Trophoblast cell (in vitro differentiated cells and primary cell): ENCODE results near the gene SAXO2.
"Not testable (repeated sequence)": the region's sequence is repeated elsewhere in the genome, so short reads cannot be mapped to it uniquely, and the experiment has no call there.

Experiments used
- DNase-seq, 2 donors: peaks; one replicate each; pipeline ENCODE4 v3.0.0-alpha.2; 2016
- H2AFZ ChIP-seq: 2 replicates; pipeline ENCODE4 v1.6.1; 2013; ENCODE audit warnings: low read length, moderate library complexity, mild to moderate bottlenecking; ENCODE audit not compliant: insufficient read depth, poor library complexity
- H2AK5ac ChIP-seq: 2 replicates; pipeline ENCODE4 v1.6.1; 2013; ENCODE audit warnings: mild to moderate bottlenecking, low read length
- H2BK120ac ChIP-seq: 2 replicates; pipeline ENCODE4 v1.6.1; 2013; ENCODE audit warnings: low read length, mild to moderate bottlenecking, moderate library complexity; ENCODE audit not compliant: insufficient read depth, poor library complexity
- H2BK12ac ChIP-seq: 2 replicates; pipeline ENCODE4 v1.6.1; 2013; ENCODE audit warnings: mild to moderate bottlenecking, low read length, moderate library complexity
- H2BK5ac ChIP-seq: 2 replicates; pipeline ENCODE4 v1.6.1; 2013; ENCODE audit warnings: low read length, low read depth, moderate library complexity, mild to moderate bottlenecking; ENCODE audit not compliant: poor library complexity
- H3K14ac ChIP-seq: 2 replicates; pipeline ENCODE4 v1.6.1; 2013; ENCODE audit warnings: mild to moderate bottlenecking, low read length
- H3K18ac ChIP-seq: 2 replicates; pipeline ENCODE4 v1.6.1; 2013; ENCODE audit warnings: mild to moderate bottlenecking, low read length
- H3K23ac ChIP-seq: 2 replicates; pipeline ENCODE4 v1.6.1; 2013; ENCODE audit warnings: low read length
- H3K27ac ChIP-seq: 2 replicates; pipeline ENCODE4 v1.5.1; 2013; ENCODE audit warnings: low read depth, mild to moderate bottlenecking, inconsistent platforms, low read length, moderate library complexity
- H3K27me3 ChIP-seq: 2 replicates; pipeline ENCODE4 v1.6.1; 2013; ENCODE audit warnings: inconsistent platforms, mild to moderate bottlenecking, low read length, moderate library complexity; ENCODE audit not compliant: insufficient read depth
- H3K36me3 ChIP-seq, 2 experiments: 1 replicate in 1 of 2; 2 replicates in 1 of 2; pipeline ENCODE4 v1.6.1; 2013; ENCODE audit warnings: low read length in 2 of 2, mild to moderate bottlenecking in 2 of 2, moderate library complexity in 1 of 2; ENCODE audit not compliant: insufficient read depth in 2 of 2, control insufficient read depth in 1 of 2
- H3K4ac ChIP-seq: 2 replicates; pipeline ENCODE4 v1.6.1; 2013; ENCODE audit warnings: low read depth, mild to moderate bottlenecking, low read length, moderate library complexity
- H3K4me1 ChIP-seq, 2 experiments: 1 replicate in 1 of 2; 2 replicates in 1 of 2; pipeline ENCODE4 v1.6.1; 2013; ENCODE audit warnings: low read length in 2 of 2, mild to moderate bottlenecking in 2 of 2, moderate library complexity in 1 of 2; ENCODE audit not compliant: insufficient read depth in 2 of 2, control insufficient read depth in 1 of 2
- H3K4me2 ChIP-seq: 2 replicates; pipeline ENCODE4 v1.6.1; 2013; ENCODE audit warnings: inconsistent platforms, mild to moderate bottlenecking, low read length, moderate library complexity
- H3K4me3 ChIP-seq: 2 replicates; pipeline ENCODE4 v1.5.1; 2013; ENCODE audit warnings: mild to moderate bottlenecking, low read depth, low read length, inconsistent platforms
- H3K79me1 ChIP-seq: one replicate; pipeline ENCODE4 v1.6.1; 2013; ENCODE audit warnings: low read length
- H3K79me2 ChIP-seq: 2 replicates; pipeline ENCODE4 v1.6.1; 2013; ENCODE audit warnings: low read length, mild to moderate bottlenecking; ENCODE audit not compliant: control insufficient read depth, insufficient read depth, poor library complexity
- H3K9ac ChIP-seq: 2 replicates; pipeline ENCODE4 v1.6.1; 2013; ENCODE audit warnings: mild to moderate bottlenecking, low read length
- H3K9me3 ChIP-seq: 2 replicates; pipeline ENCODE4 v1.6.1; 2013; ENCODE audit warnings: low read depth, mild to moderate bottlenecking, control low read depth, inconsistent platforms, low read length; ENCODE audit not compliant: insufficient read depth
- H4K12ac ChIP-seq: 2 replicates; pipeline ENCODE4 v1.6.1; 2013; ENCODE audit warnings: low read depth, mild to moderate bottlenecking, low read length, moderate library complexity
- H4K8ac ChIP-seq: 2 replicates; pipeline ENCODE4 v1.6.1; 2013; ENCODE audit warnings: low read depth, mild to moderate bottlenecking, low read length, moderate library complexity
- H4K91ac ChIP-seq: one replicate; pipeline ENCODE4 v1.6.1; 2013; ENCODE audit warnings: low read depth, mild to moderate bottlenecking, low read length, moderate library complexity
- WGBS: extraction: QIAGEN DNeasy Blood & Tissue Kit; methylation state at CpG from one replicate; pipeline ENCODE4 v1.1.7; 2013; ENCODE audit warnings: missing lambda C conversion rate; ENCODE audit not compliant: insufficient read length, insufficient coverage; ENCODE audit errors: extremely low coverage; 5-methylcytosine and 5-hydroxymethylcytosine counted together

The SAXO2 gene

GRCh38 chr15:82261566-82262421, 824 bp upstream of the SAXO2 start:
- not testable (repeated sequence) for H3K4ac ChIP-seq, H2BK5ac ChIP-seq, H2AK5ac ChIP-seq, H4K12ac ChIP-seq, H3K4me1 ChIP-seq, H3K79me1 ChIP-seq, H3K18ac ChIP-seq, H3K27me3 ChIP-seq, H4K91ac ChIP-seq, H3K36me3 ChIP-seq, H3K23ac ChIP-seq, H2BK12ac ChIP-seq, H3K9ac ChIP-seq, H3K79me2 ChIP-seq, H3K9me3 ChIP-seq, H2BK120ac ChIP-seq
- WGBS: no CpG with 5 or more reads among the region's 19 CpGs
- Histone ChIP-seq H3K27ac (peak overlapping the region; percentile 52), H4K8ac (peak overlapping the region; percentile 96), H2AFZ (peak overlapping the region; percentile 99), H3K14ac (peak overlapping the region; percentile 89), H3K4me2 (peak overlapping the region; percentile 72), H3K4me3 (peak overlapping the region; percentile 92)
- DNase-seq: peak; percentile 77 to 82

GRCh38 chr15:82263350-82263749, 732 bp downstream of the SAXO2 start:
- no peak overlapping the region for H2BK120ac ChIP-seq
- H3K27me3 ChIP-seq: no peaks in the 10 kb centered on the region
- no peak overlapping the region for H4K12ac ChIP-seq
- H3K79me2 ChIP-seq: no peaks in the 10 kb centered on the region
- H2AK5ac ChIP-seq: no peak overlapping the region
- H3K4me2 ChIP-seq: peak overlapping the region; percentile 72
- no peak overlapping the region for H3K23ac ChIP-seq
- no peak overlapping the region for H4K91ac ChIP-seq
- no peak overlapping the region for H4K8ac ChIP-seq
- no peak overlapping the region for H3K9ac ChIP-seq
- no peak overlapping the region for H2AFZ ChIP-seq
- no peak overlapping the region for H3K4me3 ChIP-seq
- no peak overlapping the region for H2BK12ac ChIP-seq
- H3K18ac ChIP-seq: no peak overlapping the region
- H3K27ac ChIP-seq: no peak overlapping the region
- peaks cover 0 to 3% of the 10 kb centered on the region in 2 experiments for H3K4me1 ChIP-seq
- H3K36me3 ChIP-seq: peaks cover 0 to under 1% of the 10 kb centered on the region in 2 experiments
- no peak overlapping the region for H2BK5ac ChIP-seq
- peak in 1 of 2 donors; percentile 9 for DNase-seq
- H3K79me1 ChIP-seq: peaks cover 2% of the 10 kb centered on the region
- WGBS: no CpG with 5 or more reads among the region's 3 CpGs
- H3K9me3 ChIP-seq: no peaks in the 10 kb centered on the region
- H3K4ac ChIP-seq: no peak overlapping the region
- no peak overlapping the region for H3K14ac ChIP-seq

- H3K18ac ChIP-seq, H3K4ac ChIP-seq, H3K14ac ChIP-seq, DNase-seq, H3K4me1 ChIP-seq, H4K8ac ChIP-seq, H3K27ac ChIP-seq, H3K36me3 ChIP-seq, H3K79me1 ChIP-seq, H3K23ac ChIP-seq, H3K27me3 ChIP-seq, H3K9ac ChIP-seq, H2AFZ ChIP-seq, H3K79me2 ChIP-seq, H2AK5ac ChIP-seq, H4K91ac ChIP-seq, H2BK12ac ChIP-seq, H4K12ac ChIP-seq, H3K4me3 ChIP-seq, H2BK120ac ChIP-seq, H3K4me2 ChIP-seq, H3K9me3 ChIP-seq, H2BK5ac ChIP-seq: not testable (repeated sequence)
- no CpG with 5 or more reads among the region's 2 CpGs for WGBS
Observed at GRCh38 chr15:82267137-82267536, 4.5 kb downstream of the SAXO2 start.

- H2AK5ac ChIP-seq, H4K12ac ChIP-seq, DNase-seq, H2AFZ ChIP-seq, H3K18ac ChIP-seq, H3K27me3 ChIP-seq, H4K91ac ChIP-seq, H3K4me2 ChIP-seq, H3K4ac ChIP-seq, H4K8ac ChIP-seq, H3K27ac ChIP-seq, H3K79me2 ChIP-seq, H3K14ac ChIP-seq, H3K79me1 ChIP-seq, H3K36me3 ChIP-seq, H3K9ac ChIP-seq, H2BK12ac ChIP-seq, H3K4me1 ChIP-seq, H2BK120ac ChIP-seq, H3K4me3 ChIP-seq, H3K9me3 ChIP-seq, H2BK5ac ChIP-seq, H3K23ac ChIP-seq: not testable (repeated sequence)
- WGBS: no CpG with 5 or more reads among the region's 2 CpGs
Observed at GRCh38 chr15:82268454-82268853, 5.8 kb downstream of the SAXO2 start.
